Measurements from ENCODE around the gene CRIM1. TPM values are rescaled to one million over a fixed set of nuclear protein-coding genes. Genes with fewer than 3 reads are reported as not detected.

CRIM1 gene
- total RNA-seq, 1 experiment from 2014 or later: 27.6 TPM

DNA sequence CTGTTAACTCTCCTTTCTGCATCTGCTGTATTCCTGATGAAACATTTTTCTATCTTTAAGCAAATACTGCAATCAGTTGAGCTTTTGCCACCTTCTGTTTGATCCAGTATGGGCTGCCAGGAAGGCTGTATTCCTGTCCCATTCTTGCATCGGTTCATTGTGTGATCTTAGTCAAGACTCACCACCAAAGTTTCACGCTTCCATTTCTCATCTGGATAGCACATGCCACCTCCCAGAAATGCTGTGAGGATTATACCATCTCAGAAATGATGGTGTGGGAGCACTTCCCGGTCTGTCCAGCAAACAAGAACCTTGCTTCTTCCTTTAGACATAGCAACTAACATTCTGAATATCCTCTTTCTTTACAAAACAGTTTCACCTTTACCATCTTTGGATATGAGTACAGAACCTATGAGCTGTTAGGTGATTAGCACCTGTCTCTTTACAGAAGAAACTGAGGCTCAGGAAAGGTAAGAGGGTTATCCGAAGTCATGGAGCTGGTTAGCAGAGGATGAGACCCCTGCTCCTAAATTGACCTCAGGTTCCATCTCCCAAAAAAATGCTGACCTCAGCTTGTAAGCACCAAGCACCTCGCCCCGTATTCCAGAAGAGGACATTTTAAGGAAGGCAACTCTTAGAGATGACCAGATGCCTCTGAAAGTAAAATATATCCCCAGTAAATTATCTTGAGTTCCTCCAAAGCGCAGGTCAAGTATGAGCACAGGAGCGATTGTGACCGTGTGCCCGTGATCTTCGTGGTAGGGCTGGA lies 185.6 kb downstream of the CRIM1 start:
- H3K18ac ChIP-seq (ENCODE audit: insufficient read length, low read depth, low read length): no peak overlapping the region
- H2BK120ac ChIP-seq (ENCODE audit: low read depth, low read length, poor library complexity, severe bottlenecking): no peak overlapping the region
- no peaks in the 10 kb centered on the region for H3K27me3 ChIP-seq (ENCODE audit: insufficient read depth, low read length)
- no peaks in the 10 kb centered on the region for H3K4me1 ChIP-seq (ENCODE audit: insufficient read depth, low read length)
- no peak overlapping the region for H2BK12ac ChIP-seq (ENCODE audit: insufficient read length, low read depth, low read length)
- no peak overlapping the region for H2AFZ ChIP-seq (ENCODE audit: low read length)
- no peak overlapping the region for H3K27ac ChIP-seq (ENCODE audit: insufficient read length, low read depth, low read length)
- H2BK15ac ChIP-seq (ENCODE audit: low read depth, low read length): no peak overlapping the region
- no peaks in the 10 kb centered on the region for H3K27me3 Mint-ChIP-seq (ENCODE audit: low read depth)
- H3K4ac ChIP-seq (ENCODE audit: low read depth, low read length): no peak overlapping the region
- H3K36me3 Mint-ChIP-seq (ENCODE audit: insufficient read depth in 1 of 3, low read depth in 3 of 3): peaks cover 8 to 46% (median 16%) of the 10 kb centered on the region in 3 experiments; a peak in 6 of 7 replicates
- no peaks in the 10 kb centered on the region for H4K20me1 ChIP-seq (ENCODE audit: control insufficient read depth, insufficient read depth, insufficient read length)
- no peaks in the 10 kb centered on the region for H3K4me1 Mint-ChIP-seq
- H3T11ph ChIP-seq (ENCODE audit: low read length): no peak overlapping the region
- H3K23ac ChIP-seq (ENCODE audit: insufficient read length, low read depth, low read length): no peak overlapping the region
- H3K23me2 ChIP-seq (ENCODE audit: insufficient read length, low read depth, low read length, poor library complexity, severe bottlenecking): no peaks in the 10 kb centered on the region
- no peak overlapping the region; a peak in 1 of 7 replicates for H3K27ac Mint-ChIP-seq
- no peak overlapping the region for H4K8ac ChIP-seq (replicated peaks; ENCODE audit: insufficient read length, low read depth, low read length)
- H3K79me1 ChIP-seq (ENCODE audit: insufficient read depth, low read depth, low read length, poor library complexity, severe bottlenecking): no peaks in the 10 kb centered on the region
- H2AK5ac ChIP-seq (ENCODE audit: insufficient read length, low read length): no peak overlapping the region
- no peak overlapping the region for H3K56ac ChIP-seq (ENCODE audit: insufficient read length, low read depth, low read length)
- no peak overlapping the region for H3K14ac ChIP-seq (ENCODE audit: insufficient read depth, low read length)
- no peak overlapping the region for H2BK5ac ChIP-seq (ENCODE audit: insufficient read length, low read length)
- H3K4me2 ChIP-seq (ENCODE audit: insufficient read depth, insufficient read length, low read length): no peak overlapping the region
- H3K79me2 ChIP-seq (ENCODE audit: insufficient read depth, low read length): no peaks in the 10 kb centered on the region
- no peak overlapping the region for H3K4me3 Mint-ChIP-seq
- H3K9ac ChIP-seq (ENCODE audit: extremely low read depth, insufficient read length, low read length): no peak overlapping the region
- H2BK20ac ChIP-seq (ENCODE audit: low read depth, low read length, poor library complexity, severe bottlenecking): no peak overlapping the region
- no CpG with 5 or more reads among the region's 11 CpGs for WGBS (ENCODE audit: extremely low coverage, insufficient read length, low lambda C conversion rate)
- H4K5ac ChIP-seq (ENCODE audit: insufficient read length, low read depth, low read length): no peak overlapping the region
- no peak for DNase-seq
- H3K9me3 ChIP-seq (ENCODE audit: control insufficient read depth, low read depth, low read length): no peaks in the 10 kb centered on the region
- TF ChIP-seq, protein P1, sequence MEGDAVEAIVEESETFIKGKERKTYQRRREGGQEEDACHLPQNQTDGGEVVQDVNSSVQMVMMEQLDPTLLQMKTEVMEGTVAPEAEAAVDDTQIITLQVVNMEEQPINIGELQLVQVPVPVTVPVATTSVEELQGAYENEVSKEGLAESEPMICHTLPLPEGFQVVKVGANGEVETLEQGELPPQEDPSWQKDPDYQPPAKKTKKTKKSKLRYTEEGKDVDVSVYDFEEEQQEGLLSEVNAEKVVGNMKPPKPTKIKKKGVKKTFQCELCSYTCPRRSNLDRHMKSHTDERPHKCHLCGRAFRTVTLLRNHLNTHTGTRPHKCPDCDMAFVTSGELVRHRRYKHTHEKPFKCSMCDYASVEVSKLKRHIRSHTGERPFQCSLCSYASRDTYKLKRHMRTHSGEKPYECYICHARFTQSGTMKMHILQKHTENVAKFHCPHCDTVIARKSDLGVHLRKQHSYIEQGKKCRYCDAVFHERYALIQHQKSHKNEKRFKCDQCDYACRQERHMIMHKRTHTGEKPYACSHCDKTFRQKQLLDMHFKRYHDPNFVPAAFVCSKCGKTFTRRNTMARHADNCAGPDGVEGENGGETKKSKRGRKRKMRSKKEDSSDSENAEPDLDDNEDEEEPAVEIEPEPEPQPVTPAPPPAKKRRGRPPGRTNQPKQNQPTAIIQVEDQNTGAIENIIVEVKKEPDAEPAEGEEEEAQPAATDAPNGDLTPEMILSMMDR (conservative IDR thresholded peaks at IDR 0.05): no peak
- H3K9me3 Mint-ChIP-seq: no peaks in the 10 kb centered on the region
- no peak overlapping the region for H4K91ac ChIP-seq (ENCODE audit: insufficient read length, low read depth, low read length)
